ENCODE measurements around the gene ADIG. TPM values are rescaled to one million over a fixed set of nuclear protein-coding genes. Genes with fewer than 3 reads are reported as not detected.

ADIG gene
- total and polyA plus RNA-seq, 8 donors = not detected

- Histone ChIP-seq H3K36me3 (peaks cover 53 to 100% (median 100%) of the 10 kb centered on the region in 4 donors), H3K9me3 (no peaks in the 10 kb centered on the region), H3K27me3 (no peaks in the 10 kb centered on the region), H3K27ac (no peak overlapping the region), H3K4me3 (no peak overlapping the region), H3K4me1 (no peaks in the 10 kb centered on the region)
- WGBS, 5 donors = 81 to 88% (median 85%) methylated on average over 7 of the region's 7 CpGs
- DNase-seq = peak in 1 of 2 donors; percentile 8
- intact Hi-C loops (cut with DNase I; ENCODE audit: low total_unique reads) = no loop called here
- TF ChIP-seq POLR2AphosphoS5 (IDR thresholded peaks at IDR 0.05) = no peak
Observed at GRCh38 chr20:38543014-38543906, 37.7 kb upstream of the ADIG start.

GRCh38 chr20:38545771-38546170, 35.2 kb upstream of the ADIG start:
- TF ChIP-seq CTCF (IDR thresholded peaks at IDR 0.05) (no peak), POLR2AphosphoS5 (IDR thresholded peaks at IDR 0.05) (no peak), POLR2A (IDR thresholded peaks at IDR 0.05) (no peak), EP300 (IDR thresholded peaks at IDR 0.05) (no peak)
- no peaks in the 10 kb centered on the region for H3K9me3 ChIP-seq
- H3K27me3 ChIP-seq = no peaks in the 10 kb centered on the region
- intact Hi-C loops (cut with DNase I; ENCODE audit: low total_unique reads) = no loop called here
- no peaks in the 10 kb centered on the region for H3K4me1 ChIP-seq
- WGBS, 5 donors = 84 to 99% (median 95%) methylated on average over 2 of the region's 2 CpGs
- peaks cover 53 to 100% (median 100%) of the 10 kb centered on the region in 4 donors for H3K36me3 ChIP-seq
- H3K27ac ChIP-seq = no peak overlapping the region
- no peak for DNase-seq
- H3K4me3 ChIP-seq = no peak overlapping the region

GRCh38 chr20:38547288-38548085, 33.5 kb upstream of the ADIG start:
- no peak for TF ChIP-seq POLR2A (IDR thresholded peaks at IDR 0.05)
- Histone ChIP-seq H3K27me3 (no peaks in the 10 kb centered on the region), H3K9me3 (no peaks in the 10 kb centered on the region), H3K4me3 (no peak overlapping the region), H3K27ac (no peak overlapping the region), H3K36me3 (peaks cover 55 to 100% (median 100%) of the 10 kb centered on the region in 4 donors), H3K4me1 (no peaks in the 10 kb centered on the region)
- peak in 1 of 2 donors; percentile 5 for DNase-seq
- WGBS, 5 donors = 91 to 99% (median 93%) methylated on average over 3 of the region's 3 CpGs
- intact Hi-C loops (cut with DNase I; ENCODE audit: low total_unique reads) = no loop called here

GRCh38 chr20:38548356-38549083, 32.5 kb upstream of the ADIG start:
- Histone ChIP-seq H3K4me3 (no peak overlapping the region), H3K27me3 (no peaks in the 10 kb centered on the region), H3K9me3 (no peaks in the 10 kb centered on the region), H3K27ac (no peak overlapping the region), H3K4me1 (no peaks in the 10 kb centered on the region), H3K36me3 (peaks cover 59 to 100% (median 100%) of the 10 kb centered on the region in 4 donors)
- intact Hi-C loops (cut with DNase I; ENCODE audit: low total_unique reads) = no loop called here
- no peak for DNase-seq
- TF ChIP-seq POLR2AphosphoS5 (IDR thresholded peaks at IDR 0.05) = no peak
- no peak for TF ChIP-seq CTCF (IDR thresholded peaks at IDR 0.05)
- no peak for TF ChIP-seq EP300 (IDR thresholded peaks at IDR 0.05)
- TF ChIP-seq POLR2A (IDR thresholded peaks at IDR 0.05) = no peak
- WGBS, 5 donors = 94 to 95% (median 94%) methylated on average over 3 of the region's 3 CpGs

- Histone ChIP-seq H3K9me3 (no peaks in the 10 kb centered on the region), H3K4me1 (no peaks in the 10 kb centered on the region), H3K27ac (no peak overlapping the region), H3K36me3 (peaks cover 72 to 100% (median 100%) of the 10 kb centered on the region in 4 donors), H3K4me3 (no peak overlapping the region), H3K27me3 (no peaks in the 10 kb centered on the region)
- DNase-seq = no peak
- no peak for TF ChIP-seq POLR2A (IDR thresholded peaks at IDR 0.05)
- TF ChIP-seq EP300 (IDR thresholded peaks at IDR 0.05) = no peak
- no peak for TF ChIP-seq POLR2AphosphoS5 (IDR thresholded peaks at IDR 0.05)
- TF ChIP-seq CTCF (IDR thresholded peaks at IDR 0.05) = no peak
- intact Hi-C loops (cut with DNase I; ENCODE audit: low total_unique reads) = no loop called here
- 92 to 100% (median 97%) methylated on average over 1 of the region's 1 CpG for WGBS, 5 donors
Observed at GRCh38 chr20:38550274-38550673, 30.7 kb upstream of the ADIG start.

All from stomach (tissue), 9 donors.